ENCODE measurements around the gene HS3ST5. TPM values are rescaled to one million over a fixed set of nuclear protein-coding genes. Genes with fewer than 3 reads are reported as not detected.

HS3ST5 gene
- total and polyA plus RNA-seq, 2 experiments from 2014 or later = 2.4 to 4.1 TPM

GRCh38 chr6:114277220-114277619 lies 65.6 kb downstream of the HS3ST5 start:
- H3K9me3 ChIP-seq (ENCODE audit: low read depth) = no peaks in the 10 kb centered on the region
- DNase-seq (ENCODE audit: low read depth in 1 of 2, low spot score in 1 of 2) = no peak
- no peaks in the 10 kb centered on the region for H3K36me3 ChIP-seq
- H3K4me1 ChIP-seq (ENCODE audit: low read depth) = peaks cover 13% of the 10 kb centered on the region
- no peak for TF ChIP-seq CTCF (IDR thresholded peaks at IDR 0.05; ENCODE audit: low read depth, low read length)
- no peaks in the 10 kb centered on the region for H3K27me3 ChIP-seq
- H3K27ac ChIP-seq = no peak overlapping the region
- no peak overlapping the region for H3K4me3 ChIP-seq

GRCh38 chr6:114276783-114277182 lies 66.0 kb downstream of the HS3ST5 start:
- TF ChIP-seq CTCF (IDR thresholded peaks at IDR 0.05; ENCODE audit: low read depth, low read length) = no peak
- no peaks in the 10 kb centered on the region for H3K9me3 ChIP-seq (ENCODE audit: low read depth)
- no peaks in the 10 kb centered on the region for H3K27me3 ChIP-seq
- H3K27ac ChIP-seq = no peak overlapping the region
- H3K4me1 ChIP-seq (ENCODE audit: low read depth) = peaks cover 13% of the 10 kb centered on the region
- no peak for DNase-seq (ENCODE audit: low read depth in 1 of 2, low spot score in 1 of 2)
- no peaks in the 10 kb centered on the region for H3K36me3 ChIP-seq
- no peak overlapping the region for H3K4me3 ChIP-seq

DNA sequence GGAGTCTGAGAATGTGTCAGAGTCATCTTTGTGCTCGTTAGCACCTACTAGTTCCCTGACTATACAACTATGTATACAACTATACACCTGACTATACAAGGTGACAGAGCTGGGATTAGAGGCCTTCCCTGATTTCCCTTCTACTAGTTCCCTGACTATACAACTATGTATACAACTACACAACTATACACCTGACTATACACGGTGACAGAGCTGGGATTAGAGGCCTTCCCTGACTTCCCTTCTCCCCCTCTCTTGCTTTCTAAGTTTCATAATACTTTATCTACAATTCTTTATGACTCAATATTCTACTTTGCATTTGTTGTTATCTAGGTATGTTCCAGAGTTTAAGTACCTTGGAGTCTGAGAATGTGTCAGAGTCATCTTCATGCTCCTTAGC lies 68.0 kb downstream of the HS3ST5 start:
- H3K36me3 ChIP-seq = no peaks in the 10 kb centered on the region
- peaks cover 13% of the 10 kb centered on the region for H3K4me1 ChIP-seq (ENCODE audit: low read depth)
- no peak overlapping the region for H3K4me3 ChIP-seq
- no peak overlapping the region for H3K27ac ChIP-seq
- H3K27me3 ChIP-seq = no peaks in the 10 kb centered on the region
- DNase-seq (ENCODE audit: low read depth in 1 of 2, low spot score in 1 of 2) = no peak
- TF ChIP-seq CTCF (IDR thresholded peaks at IDR 0.05; ENCODE audit: low read depth, low read length) = no peak
- H3K9me3 ChIP-seq (ENCODE audit: low read depth) = no peaks in the 10 kb centered on the region

DNA sequence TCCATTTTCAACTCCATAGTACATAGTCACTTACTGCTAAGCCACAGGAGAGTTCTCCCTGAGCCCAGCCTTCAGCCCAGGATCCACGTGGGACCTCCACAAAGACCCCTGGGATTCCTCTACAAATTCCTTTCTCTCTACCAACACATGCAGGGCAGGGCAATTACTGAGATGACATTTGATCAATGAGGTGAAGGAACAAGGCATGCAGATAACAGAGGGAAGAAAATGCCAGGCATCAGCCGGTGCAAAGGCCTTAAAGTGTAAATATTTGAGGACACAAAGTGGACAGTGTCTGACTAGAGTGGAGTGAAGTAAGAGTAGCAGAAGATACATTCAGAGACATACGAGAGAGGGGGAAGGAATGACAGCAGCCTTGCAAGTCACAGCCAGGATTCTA lies 70.2 kb downstream of the HS3ST5 start:
- DNase-seq (ENCODE audit: low read depth in 1 of 2, low spot score in 1 of 2) = peak in 1 of 2 donors; percentile 8
- Histone ChIP-seq H3K9me3 (ENCODE audit: low read depth) (no peaks in the 10 kb centered on the region), H3K4me3 (no peak overlapping the region), H3K36me3 (no peaks in the 10 kb centered on the region), H3K4me1 (ENCODE audit: low read depth) (no peaks in the 10 kb centered on the region), H3K27me3 (no peaks in the 10 kb centered on the region), H3K27ac (no peak overlapping the region)
- no peak for TF ChIP-seq CTCF (IDR thresholded peaks at IDR 0.05; ENCODE audit: low read depth, low read length)

DNA sequence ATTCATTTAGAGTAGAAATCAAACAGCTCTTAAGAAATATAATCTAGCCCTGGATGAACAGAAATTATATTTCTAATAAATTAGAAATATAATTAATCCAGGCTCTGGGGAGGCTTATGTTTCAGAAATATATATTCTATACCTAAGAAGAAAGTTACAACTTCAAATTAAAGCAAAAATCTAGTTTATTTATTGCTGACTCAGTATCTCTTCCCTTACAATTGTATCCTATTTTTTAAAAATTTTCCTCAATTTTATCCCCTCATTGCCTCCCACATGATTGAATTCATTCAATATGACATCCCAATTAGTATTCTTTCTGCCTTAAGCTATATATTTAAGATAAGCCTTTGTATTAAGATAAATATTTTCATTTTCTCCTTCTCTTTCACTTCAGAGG lies 71.4 kb downstream of the HS3ST5 start:
- DNase-seq (ENCODE audit: low read depth in 1 of 2, low spot score in 1 of 2) = no peak
- H3K4me1 ChIP-seq (ENCODE audit: low read depth) = no peaks in the 10 kb centered on the region
- H3K27ac ChIP-seq = no peak overlapping the region
- no peaks in the 10 kb centered on the region for H3K27me3 ChIP-seq
- no peaks in the 10 kb centered on the region for H3K36me3 ChIP-seq
- TF ChIP-seq CTCF (IDR thresholded peaks at IDR 0.05; ENCODE audit: low read depth, low read length) = no peak
- H3K9me3 ChIP-seq (ENCODE audit: low read depth) = no peaks in the 10 kb centered on the region
- H3K4me3 ChIP-seq = no peak overlapping the region

DNA sequence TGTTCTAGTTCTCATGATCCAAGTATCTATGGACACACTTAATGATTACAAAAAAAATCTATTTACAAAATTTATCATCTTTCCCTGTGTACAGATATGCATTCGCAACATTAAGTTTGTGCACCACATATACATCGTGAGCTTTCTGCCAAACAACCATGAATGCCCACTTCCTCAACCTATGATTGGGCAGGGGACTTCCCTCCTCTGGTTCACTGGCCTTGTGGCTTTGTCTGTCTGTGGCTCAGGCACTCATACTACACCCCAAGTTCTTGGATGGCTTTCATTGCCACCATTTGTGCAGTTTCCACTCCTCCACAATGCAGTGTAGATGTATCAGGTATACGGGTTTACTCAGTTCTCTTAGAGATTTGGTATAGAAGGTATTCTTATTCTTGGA lies 74.9 kb downstream of the HS3ST5 start:
- Histone ChIP-seq H3K4me3 (no peak overlapping the region), H3K27me3 (no peaks in the 10 kb centered on the region), H3K36me3 (no peaks in the 10 kb centered on the region), H3K9me3 (ENCODE audit: low read depth) (no peaks in the 10 kb centered on the region), H3K4me1 (ENCODE audit: low read depth) (peaks cover 5% of the 10 kb centered on the region), H3K27ac (no peak overlapping the region)
- no peak for DNase-seq (ENCODE audit: low read depth in 1 of 2, low spot score in 1 of 2)
- no peak for TF ChIP-seq CTCF (IDR thresholded peaks at IDR 0.05; ENCODE audit: low read depth, low read length)

Measured in cardiac muscle cell (in vitro differentiated cells and primary cell).